ENCODE results near the gene NSMF. TPM values are rescaled to one million over a fixed set of nuclear protein-coding genes. Genes with fewer than 3 reads are reported as not detected.

NSMF gene
- total and polyA plus RNA-seq, 4 donors = 13.8 to 39.8 (median 30.1) TPM

GRCh38 chr9:137490532-137491186 is 31.5 kb upstream of the NSMF start:
- WGBS, 2 donors = 89 to 90% methylated on average over 9 of the region's 9 CpGs
- Histone ChIP-seq H3K27ac (ENCODE audit: low read depth in 1 of 2, low read length in 1 of 2) (no peak overlapping the region), H3K27me3 (ENCODE audit: control insufficient read depth in 3 of 3, insufficient read depth in 3 of 3, low read length in 2 of 3) (no peaks in the 10 kb centered on the region), H3K36me3 (ENCODE audit: control insufficient read depth in 4 of 4, insufficient read depth in 4 of 4, low read length in 4 of 4) (peaks cover 0 to 2% (median 0%) of the 10 kb centered on the region in 4 donors), H3K4me3 (no peak overlapping the region), H3K9ac (ENCODE audit: insufficient read depth in 1 of 2, low read length in 2 of 2) (no peak overlapping the region), H3K4me1 (ENCODE audit: control insufficient read depth in 5 of 5, insufficient read depth in 5 of 5, low read length in 5 of 5) (peaks cover 0 to 13% (median 8%) of the 10 kb centered on the region in 5 donors), H3K9me3 (ENCODE audit: control insufficient read depth in 4 of 4, insufficient read depth in 3 of 4, low read length in 3 of 4) (no peaks in the 10 kb centered on the region)
- DNase-seq (no peak), ATAC-seq (ENCODE audit: insufficient read depth, low FRiP score) (no peak)
- no peak for TF ChIP-seq CTCF (IDR thresholded peaks at IDR 0.05; ENCODE audit: control extremely low read depth, extremely low read depth)

- Histone ChIP-seq H3K27ac (ENCODE audit: low read depth in 1 of 2, low read length in 1 of 2) (no peak overlapping the region), H3K9ac (ENCODE audit: insufficient read depth in 1 of 2, low read length in 2 of 2) (no peak overlapping the region), H3K4me1 (ENCODE audit: control insufficient read depth in 5 of 5, insufficient read depth in 5 of 5, low read length in 5 of 5) (peaks cover 0 to 13% (median 8%) of the 10 kb centered on the region in 5 donors), H3K9me3 (ENCODE audit: control insufficient read depth in 4 of 4, insufficient read depth in 3 of 4, low read length in 3 of 4) (no peaks in the 10 kb centered on the region), H3K4me3 (no peak overlapping the region), H3K36me3 (ENCODE audit: control insufficient read depth in 4 of 4, insufficient read depth in 4 of 4, low read length in 4 of 4) (peaks cover 0 to 1% (median 0%) of the 10 kb centered on the region in 4 donors), H3K27me3 (ENCODE audit: control insufficient read depth in 3 of 3, insufficient read depth in 3 of 3, low read length in 2 of 3) (no peaks in the 10 kb centered on the region)
- 93 to 98% methylated on average over 6 of the region's 6 CpGs for WGBS, 2 donors
- TF ChIP-seq CTCF (IDR thresholded peaks at IDR 0.05; ENCODE audit: control extremely low read depth, extremely low read depth) = no peak
- DNase-seq = no peak
- ATAC-seq (ENCODE audit: insufficient read depth, low FRiP score) = no peak
These were observed 29.8 kb upstream of the NSMF start for GRCh38 chr9:137488906-137489305.

GRCh38 chr9:137488327-137488653 is 29.2 kb upstream of the NSMF start:
- 76 to 82% methylated on average over 6 of the region's 6 CpGs for WGBS, 2 donors
- no peak for ATAC-seq (ENCODE audit: insufficient read depth, low FRiP score)
- peak; percentile 85 to 88 (median 87) for DNase-seq

More at GRCh38 chr9:137488327-137488653, 29.2 kb upstream of the NSMF start:
- Histone ChIP-seq H3K27ac (ENCODE audit: low read depth in 1 of 2, low read length in 1 of 2) (no peak overlapping the region), H3K4me3 (no peak overlapping the region), H3K36me3 (ENCODE audit: control insufficient read depth in 4 of 4, insufficient read depth in 4 of 4, low read length in 4 of 4) (peaks cover 0 to 1% (median 0%) of the 10 kb centered on the region in 4 donors), H3K4me1 (ENCODE audit: control insufficient read depth in 5 of 5, insufficient read depth in 5 of 5, low read length in 5 of 5) (peaks cover 0 to 13% (median 8%) of the 10 kb centered on the region in 5 donors), H3K27me3 (ENCODE audit: control insufficient read depth in 3 of 3, insufficient read depth in 3 of 3, low read length in 2 of 3) (no peaks in the 10 kb centered on the region), H3K9me3 (ENCODE audit: control insufficient read depth in 4 of 4, insufficient read depth in 3 of 4, low read length in 3 of 4) (no peaks in the 10 kb centered on the region), H3K9ac (ENCODE audit: insufficient read depth in 1 of 2, low read length in 2 of 2) (peak overlapping the region in 1 of 2 donors; percentile 49)
- no peak for TF ChIP-seq CTCF (IDR thresholded peaks at IDR 0.05; ENCODE audit: control extremely low read depth, extremely low read depth)

Data from lung (tissue), 12 donors.